Epithelial cell of proximal tubule (primary cell): Measurements from ENCODE around the gene GAREM2. TPM values are rescaled to one million over a fixed set of nuclear protein-coding genes. Genes with fewer than 3 reads are reported as not detected.
"Not testable (repeated sequence)": the region's sequence is repeated elsewhere in the genome, so short reads cannot be mapped to it uniquely, and the experiment has no call there.

Source experiments
- DNase-seq: peaks from one replicate; pipeline ENCODE4 v3.0.0-alpha.2; 2011; ENCODE audit warnings: low read depth
- H3K4me3 ChIP-seq: 2 replicates; pipeline ENCODE4 v1.5.1; 2011; ENCODE audit warnings: low read depth, mild to moderate bottlenecking, low read length
- CTCF ChIP-seq: conservative IDR thresholded peaks from 2 replicates; pipeline ENCODE4 v1.5.1; 2012; ENCODE audit warnings: low read depth, mild to moderate bottlenecking, low read length
- total RNA-seq: library from RNA; depleted of rRNA; stranded (reverse); fragments of >200 nt; gene quantifications from 2 replicates; pipeline ENCODE4 v1.2.3, GENCODE V29; 2015

Gene GAREM2
- total RNA-seq, 1 donor from 2014 or later, result 1.9 TPM

GRCh38 chr2:26157580-26157979, 15.3 kb upstream of the GAREM2 start:
- DNase-seq, result no peak
- no peak for TF ChIP-seq CTCF
- H3K4me3 ChIP-seq, result no peak overlapping the region

GRCh38 chr2:26161926-26162325, 11.0 kb upstream of the GAREM2 start:
- DNase-seq, result no peak
- H3K4me3 ChIP-seq, result no peak overlapping the region
- no peak for TF ChIP-seq CTCF

- no peak overlapping the region for H3K4me3 ChIP-seq
- TF ChIP-seq CTCF, result no peak
- no peak for DNase-seq
Measured at GRCh38 chr2:26162963-26163362, 9.9 kb upstream of the GAREM2 start.

- DNase-seq, result no peak
- no peak overlapping the region for H3K4me3 ChIP-seq
- TF ChIP-seq CTCF, result no peak
Measured at GRCh38 chr2:26164231-26164630, 8.7 kb upstream of the GAREM2 start.

- no peak for TF ChIP-seq CTCF
- H3K4me3 ChIP-seq, result no peak overlapping the region
- no peak for DNase-seq
Measured at GRCh38 chr2:26164641-26165211, 8.2 kb upstream of the GAREM2 start.

- no peak for TF ChIP-seq CTCF
- DNase-seq, result no peak
- H3K4me3 ChIP-seq, result no peak overlapping the region
Measured at GRCh38 chr2:26165403-26165802, 7.5 kb upstream of the GAREM2 start.

- DNase-seq, H3K4me3 ChIP-seq: not testable (repeated sequence)
Measured at GRCh38 chr2:26166541-26166940, 6.3 kb upstream of the GAREM2 start.
